ENCODE data around the gene CTPS1. TPM values are rescaled to one million over a fixed set of nuclear protein-coding genes. Genes with fewer than 3 reads are reported as not detected.

Gene CTPS1
- total RNA-seq, 3 donors from 2014 or later: 13.1 to 20.0 (median 13.2) TPM

DNA sequence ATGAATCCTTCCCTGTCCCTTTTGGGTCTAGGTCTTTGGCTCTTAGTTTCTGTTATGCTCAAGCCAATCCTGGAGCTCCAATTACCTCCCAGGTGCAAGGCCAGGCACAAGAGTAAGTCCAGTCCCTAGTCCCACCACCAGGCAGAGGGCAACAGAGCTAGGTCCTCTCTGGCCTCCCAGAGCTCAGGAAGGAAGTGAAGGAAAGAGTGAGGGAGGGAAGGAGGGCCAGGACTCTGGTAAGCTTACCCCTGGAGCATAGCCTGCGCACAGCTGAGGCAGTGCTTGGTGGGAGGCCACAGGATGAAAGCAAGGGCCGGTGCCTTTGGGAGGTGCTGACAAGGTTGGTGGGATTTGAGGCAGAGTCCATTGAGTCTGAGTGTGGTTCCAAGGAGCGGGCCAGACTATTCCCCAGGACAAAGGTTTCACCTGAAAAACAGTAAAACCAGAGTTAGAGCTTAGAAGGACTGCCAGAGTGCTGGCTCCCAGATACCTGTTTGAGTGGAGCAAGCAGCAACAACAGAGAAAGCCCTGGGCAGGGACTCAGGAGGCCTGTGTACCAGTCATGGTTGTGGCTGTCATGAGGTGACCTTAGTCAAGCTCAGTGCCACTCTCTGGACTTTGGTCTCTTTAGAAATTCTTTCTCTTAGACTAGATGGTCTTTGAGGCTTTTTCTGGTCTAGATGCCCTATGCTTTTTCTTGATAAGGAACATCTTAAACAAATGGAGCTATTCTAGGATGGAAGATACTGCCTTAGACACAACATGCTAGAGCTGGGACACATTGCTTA lies 57.8 kb downstream of the CTPS1 start:
- no peak for DNase-seq (ENCODE audit: low spot score in 2 of 2)
- Histone ChIP-seq H3K36me3 (no peaks in the 10 kb centered on the region), H3K27ac (no peak overlapping the region), H3K4me3 (no peak overlapping the region), H3K27me3 (no peaks in the 10 kb centered on the region), H3K9me3 (no peaks in the 10 kb centered on the region), H3K4me1 (no peaks in the 10 kb centered on the region)
- no peak for TF ChIP-seq POLR2A (IDR thresholded peaks at IDR 0.05)
- intact Hi-C loops (cut with DNase I; ENCODE audit: low total_unique reads): no loop called here

- no peak for DNase-seq (ENCODE audit: low spot score in 2 of 2)
- TF ChIP-seq POLR2AphosphoS5 (IDR thresholded peaks at IDR 0.05): no peak
- no peaks in the 10 kb centered on the region for H3K4me1 ChIP-seq
- intact Hi-C loops (cut with DNase I; ENCODE audit: low total_unique reads): no loop called here
- no peak overlapping the region for H3K4me3 ChIP-seq
- no peaks in the 10 kb centered on the region for H3K36me3 ChIP-seq
- H3K27ac ChIP-seq: no peak overlapping the region
- no peaks in the 10 kb centered on the region for H3K27me3 ChIP-seq
- H3K9me3 ChIP-seq: no peaks in the 10 kb centered on the region
Observed at GRCh38 chr1:41038110-41038509, 58.6 kb downstream of the CTPS1 start.

- no peak for TF ChIP-seq POLR2A (IDR thresholded peaks at IDR 0.05)
- H3K9me3 ChIP-seq: no peaks in the 10 kb centered on the region
- H3K27me3 ChIP-seq: no peaks in the 10 kb centered on the region
- no peak for DNase-seq (ENCODE audit: low spot score in 2 of 2)
- no peak overlapping the region for H3K27ac ChIP-seq
- H3K4me1 ChIP-seq: peaks cover 3 to 21% of the 10 kb centered on the region in 2 donors
- no peaks in the 10 kb centered on the region for H3K36me3 ChIP-seq
- H3K4me3 ChIP-seq: no peak overlapping the region
- intact Hi-C loops (cut with DNase I; ENCODE audit: low total_unique reads): no loop called here
Observed at GRCh38 chr1:41041614-41042270, 62.2 kb downstream of the CTPS1 start.

DNA sequence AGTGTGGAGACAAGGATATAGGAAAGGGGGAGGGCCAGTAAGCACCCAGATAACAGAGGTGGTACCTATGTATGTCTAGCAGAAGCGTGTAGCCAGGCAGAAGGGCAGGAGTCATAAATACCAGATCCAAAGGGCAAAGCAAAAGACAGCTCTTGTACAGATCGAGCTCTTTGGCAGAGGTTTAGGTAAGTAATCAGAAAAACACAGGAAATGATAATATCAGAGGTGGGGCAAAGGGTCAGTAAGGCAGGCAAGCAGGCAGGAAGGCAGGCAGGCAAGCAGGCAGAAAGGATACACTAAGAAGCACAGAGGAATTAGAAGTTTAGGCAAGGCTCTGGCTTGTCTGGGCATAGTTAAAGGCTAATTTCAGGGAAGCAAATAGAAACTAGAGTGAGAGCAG lies 64.7 kb downstream of the CTPS1 start:
- peak overlapping the region; percentile 88 to 95 for H3K27ac ChIP-seq

DNA sequence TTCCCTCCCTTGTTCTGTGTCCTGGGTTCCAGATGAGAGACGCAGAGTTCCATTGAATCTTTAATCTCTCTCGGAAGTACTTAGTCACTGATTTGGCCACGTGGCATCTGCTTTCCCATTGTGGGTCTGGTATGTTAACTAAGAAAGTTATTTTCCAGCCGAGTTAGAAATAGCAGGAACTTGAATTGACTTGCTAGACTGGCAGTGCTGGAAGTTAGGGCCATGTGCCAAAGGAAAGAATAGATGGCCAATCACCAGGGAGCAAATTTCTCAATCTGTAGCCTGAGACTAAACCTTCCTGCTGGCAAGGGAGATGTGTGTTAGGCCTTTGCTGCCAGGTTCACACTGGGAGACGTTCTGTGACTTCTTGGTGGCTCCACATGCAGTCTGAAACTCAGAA lies 66.2 kb downstream of the CTPS1 start:
- Histone ChIP-seq H3K36me3 (no peaks in the 10 kb centered on the region), H3K9me3 (no peaks in the 10 kb centered on the region), H3K27ac (peak overlapping the region; percentile 88 to 95), H3K4me1 (peaks cover 3 to 25% of the 10 kb centered on the region in 2 donors), H3K27me3 (no peaks in the 10 kb centered on the region), H3K4me3 (peak overlapping the region in 1 of 3 donors; percentile 21)
- intact Hi-C loops (cut with DNase I; ENCODE audit: low total_unique reads): no loop called here
- peak; percentile 71 to 90 for DNase-seq (ENCODE audit: low spot score in 2 of 2)
- TF ChIP-seq POLR2AphosphoS5 (IDR thresholded peaks at IDR 0.05) (no peak), POLR2A (IDR thresholded peaks at IDR 0.05) (no peak)
- TF ChIP-seq, protein P1, sequence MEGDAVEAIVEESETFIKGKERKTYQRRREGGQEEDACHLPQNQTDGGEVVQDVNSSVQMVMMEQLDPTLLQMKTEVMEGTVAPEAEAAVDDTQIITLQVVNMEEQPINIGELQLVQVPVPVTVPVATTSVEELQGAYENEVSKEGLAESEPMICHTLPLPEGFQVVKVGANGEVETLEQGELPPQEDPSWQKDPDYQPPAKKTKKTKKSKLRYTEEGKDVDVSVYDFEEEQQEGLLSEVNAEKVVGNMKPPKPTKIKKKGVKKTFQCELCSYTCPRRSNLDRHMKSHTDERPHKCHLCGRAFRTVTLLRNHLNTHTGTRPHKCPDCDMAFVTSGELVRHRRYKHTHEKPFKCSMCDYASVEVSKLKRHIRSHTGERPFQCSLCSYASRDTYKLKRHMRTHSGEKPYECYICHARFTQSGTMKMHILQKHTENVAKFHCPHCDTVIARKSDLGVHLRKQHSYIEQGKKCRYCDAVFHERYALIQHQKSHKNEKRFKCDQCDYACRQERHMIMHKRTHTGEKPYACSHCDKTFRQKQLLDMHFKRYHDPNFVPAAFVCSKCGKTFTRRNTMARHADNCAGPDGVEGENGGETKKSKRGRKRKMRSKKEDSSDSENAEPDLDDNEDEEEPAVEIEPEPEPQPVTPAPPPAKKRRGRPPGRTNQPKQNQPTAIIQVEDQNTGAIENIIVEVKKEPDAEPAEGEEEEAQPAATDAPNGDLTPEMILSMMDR (IDR thresholded peaks at IDR 0.05): no peak

More for the DNA sequence above, 64.7 kb downstream of the CTPS1 start:
- intact Hi-C loops (cut with DNase I; ENCODE audit: low total_unique reads): no loop called here
- Histone ChIP-seq H3K4me3 (no peak overlapping the region), H3K9me3 (no peaks in the 10 kb centered on the region), H3K27me3 (no peaks in the 10 kb centered on the region), H3K36me3 (no peaks in the 10 kb centered on the region), H3K4me1 (peaks cover 3 to 25% of the 10 kb centered on the region in 2 donors)
- no peak for TF ChIP-seq POLR2A (IDR thresholded peaks at IDR 0.05)
- TF ChIP-seq, protein P1 (IDR thresholded peaks at IDR 0.05): no peak
- no peak for TF ChIP-seq POLR2AphosphoS5 (IDR thresholded peaks at IDR 0.05)
- DNase-seq (ENCODE audit: low spot score in 2 of 2): no peak

- H3K27me3 ChIP-seq: no peaks in the 10 kb centered on the region
- peak overlapping the region in 1 of 3 donors; percentile 27 for H3K4me3 ChIP-seq
- DNase-seq (ENCODE audit: low spot score in 2 of 2): peak; percentile 55 to 69
- H3K9me3 ChIP-seq: no peaks in the 10 kb centered on the region
- no peaks in the 10 kb centered on the region for H3K36me3 ChIP-seq
- peaks cover 3 to 25% of the 10 kb centered on the region in 2 donors for H3K4me1 ChIP-seq
- intact Hi-C loops (cut with DNase I; ENCODE audit: low total_unique reads): no loop called here
- H3K27ac ChIP-seq: peak overlapping the region; percentile 88 to 95
- TF ChIP-seq, protein P1 (IDR thresholded peaks at IDR 0.05): no peak
- no peak for TF ChIP-seq POLR2AphosphoS5 (IDR thresholded peaks at IDR 0.05)
- TF ChIP-seq POLR2A (IDR thresholded peaks at IDR 0.05): no peak
Observed at GRCh38 chr1:41046347-41046775, 66.9 kb downstream of the CTPS1 start.

Measured in breast epithelium (tissue), 4 donors.